HCT116 (cell line): ENCODE measurements around the gene PACS2. TPM values are rescaled to one million over a fixed set of nuclear protein-coding genes. Genes with fewer than 3 reads are reported as not detected.

Source experiments
- ATAC-seq: fragments of 200-7000 bp; cut with Tn5 transposase; 2 replicates; pipeline ENCODE4 v1.9.1; 2020; ENCODE audit warnings: mild to moderate bottlenecking, moderate library complexity
- BruUV-seq: library from RNA; stranded (reverse); fragments of 400-500 nt; replicated peaks from 2 replicates; lab custom pipeline; 2021; lab: Mats Ljungman, UMichigan
- CTCF ChIA-PET: fragments of 300-600 bp; sonication (Branson Sonifier 250); formaldehyde crosslinking; loops from one replicate; lab custom pipeline; 2021; ENCODE audit warnings: antibody characterized with exemption; lab: Charles Lee
- POLR2A ChIA-PET: fragments of 300-600, 350-600 bp; sonication (Branson Sonifier 250); formaldehyde crosslinking; loops from one replicate; lab custom pipeline; 2021; ENCODE audit warnings: antibody characterized with exemption; lab: Charles Lee
- RAD21 ChIA-PET, 2 experiments: fragments of 300-600 bp; sonication (Branson Sonifier 250); formaldehyde crosslinking; loops; one replicate each; lab custom pipeline; 2023; ENCODE audit warnings: low total read pairs in 2 of 2; ENCODE audit not compliant: uncharacterized antibody in 2 of 2, unreplicated experiment in 2 of 2, low non-redundant PET in 1 of 2; lab: Charles Lee
- DNase-seq: peaks from one replicate; pipeline ENCODE4 v3.0.0-alpha.2; 2010; ENCODE audit warnings: low read depth, low spot score
- H2AFZ ChIP-seq: fragments of 200-600 bp; shearing (Covaris generic), sonication (generic); 2 replicates; pipeline ENCODE4 v1.6.1; 2017; ENCODE audit warnings: low read depth, mixed run types, mixed read lengths, antibody characterized with exemption, low read length; ENCODE audit not compliant: poor library complexity, severe bottlenecking
- H3K27ac ChIP-seq: 2 replicates; pipeline ENCODE4 v1.5.1; 2012; ENCODE audit warnings: low read depth, low read length
- H3K27me3 ChIP-seq: fragments of 200-600 bp; sonication (generic); 2 replicates; pipeline ENCODE4 v1.6.1; 2016; ENCODE audit warnings: mixed run types, low read length, mixed read lengths; ENCODE audit not compliant: insufficient read depth
- H3K36me3 ChIP-seq, 2 experiments: fragments of 200-500 bp in 1 of 2; fragments of 200-600 bp in 1 of 2; sonication (Bioruptor generic) in 1 of 2; sonication (generic) in 1 of 2; 2 replicates each; pipeline versions ENCODE4 v1.5.1 to v1.6.1; 2014 to 2016; ENCODE audit warnings: low read length in 2 of 2, inconsistent platforms in 1 of 2, mixed read lengths in 1 of 2, mixed run types in 1 of 2; ENCODE audit not compliant: insufficient read depth in 2 of 2, control insufficient read depth in 1 of 2
- H3K4me1 ChIP-seq, 2 experiments: fragments of 200-600 bp in 1 of 2; sonication (generic) in 1 of 2; 2 replicates each; pipeline versions ENCODE4 v1.5.1 to v1.6.1; 2012 to 2017; ENCODE audit warnings: low read length in 2 of 2, inconsistent platforms in 1 of 2, mild to moderate bottlenecking in 1 of 2, mixed read lengths in 1 of 2, mixed run types in 1 of 2, moderate library complexity in 1 of 2; ENCODE audit not compliant: insufficient read depth in 2 of 2, control insufficient read depth in 1 of 2
- H3K4me2 ChIP-seq: fragments of 200-600 bp; sonication (generic); 2 replicates; pipeline ENCODE4 v1.6.1; 2017; ENCODE audit warnings: mixed run types, low read length, mixed read lengths
- H3K4me3 ChIP-seq, 2 experiments: fragments of 200-600 bp in 1 of 2; sonication (generic) in 1 of 2; replicated peaks in 1 of 2; 2 replicates each; pipeline ENCODE4 v1.5.1; 2011 to 2016; ENCODE audit warnings: low read length in 2 of 2, control low read depth in 1 of 2, low read depth in 1 of 2, mild to moderate bottlenecking in 1 of 2, mixed read lengths in 1 of 2, mixed run types in 1 of 2
- H3K79me2 ChIP-seq: fragments of 200-600 bp; sonication (generic); 2 replicates; pipeline ENCODE4 v1.6.1; 2017; ENCODE audit warnings: mild to moderate bottlenecking, mixed run types, low read length, moderate library complexity, mixed read lengths; ENCODE audit not compliant: insufficient read depth
- H3K9ac ChIP-seq: fragments of 200-600 bp; sonication (generic); 2 replicates; pipeline ENCODE4 v1.6.1; 2016; ENCODE audit warnings: low read length, mixed read lengths
- H3K9me2 ChIP-seq: fragments of 200-600 bp; sonication (generic), shearing (Covaris generic); 2 replicates; pipeline ENCODE4 v1.6.1; 2017; ENCODE audit warnings: mixed run types, mild to moderate bottlenecking, moderate library complexity; ENCODE audit not compliant: insufficient read depth
- H3K9me3 ChIP-seq, 2 experiments: fragments of 200-500 bp in 1 of 2; fragments of 200-600 bp in 1 of 2; sonication (Bioruptor generic) in 1 of 2; sonication (generic) in 1 of 2; 2 replicates each; pipeline ENCODE4 v1.6.1; 2014 to 2017; ENCODE audit warnings: low read length in 2 of 2, mixed read lengths in 2 of 2, inconsistent platforms in 1 of 2, low read depth in 1 of 2, mild to moderate bottlenecking in 1 of 2, mixed run types in 1 of 2, moderate library complexity in 1 of 2; ENCODE audit not compliant: control insufficient read depth in 1 of 2, insufficient read depth in 1 of 2
- H4K20me1 ChIP-seq: fragments of 200-600 bp; sonication (generic), shearing (Covaris generic); 2 replicates; pipeline ENCODE4 v1.6.1; 2017; ENCODE audit warnings: mixed run types, mild to moderate bottlenecking, moderate library complexity; ENCODE audit not compliant: insufficient read depth
- ATF3 ChIP-seq: IDR thresholded peaks from 2 replicates; pipeline ENCODE4 v1.6.1; 2012
- CBX3 ChIP-seq: IDR thresholded peaks from 2 replicates; pipeline ENCODE4 v1.6.1; 2012; ENCODE audit warnings: low read depth
- CEBPB ChIP-seq: IDR thresholded peaks from 2 replicates; pipeline ENCODE4 v1.6.1; 2012; ENCODE audit warnings: low read depth
- EGR1 ChIP-seq: IDR thresholded peaks from 2 replicates; pipeline ENCODE4 v1.6.1; 2012; ENCODE audit warnings: low read depth
- ELF1 ChIP-seq: IDR thresholded peaks from 2 replicates; pipeline ENCODE4 v1.6.1; 2012; ENCODE audit warnings: low read depth, borderline replicate concordance
- EZH2phosphoT487 ChIP-seq: fragments of 200-600 bp; IDR thresholded peaks from 2 replicates; pipeline ENCODE4 v1.6.1; 2018; ENCODE audit warnings: antibody characterized with exemption, borderline replicate concordance
- FOSL1 ChIP-seq: IDR thresholded peaks from 2 replicates; pipeline ENCODE4 v1.6.1; 2012; ENCODE audit warnings: low read depth
- JUND ChIP-seq: IDR thresholded peaks from 2 replicates; pipeline ENCODE4 v1.6.1; 2012
- MAX ChIP-seq: IDR thresholded peaks from 2 replicates; pipeline ENCODE4 v1.6.1; 2012
- POLR2AphosphoS5 ChIP-seq: IDR thresholded peaks from 2 replicates; pipeline ENCODE4 v1.6.1; 2011; ENCODE audit warnings: mild to moderate bottlenecking, low read depth, low read length, moderate library complexity
- RAD21 ChIP-seq: IDR thresholded peaks from 2 replicates; pipeline ENCODE4 v1.6.1; 2012; ENCODE audit warnings: low read depth, mild to moderate bottlenecking
- REST ChIP-seq: IDR thresholded peaks from 2 replicates; pipeline ENCODE4 v1.6.1; 2012; ENCODE audit warnings: low read depth
- SIN3A ChIP-seq: IDR thresholded peaks from 2 replicates; pipeline ENCODE4 v1.6.1; 2012; ENCODE audit warnings: low read depth
- SRF ChIP-seq: IDR thresholded peaks from 2 replicates; pipeline ENCODE4 v1.6.1; 2012; ENCODE audit warnings: low read depth
- TCF7L2 ChIP-seq: IDR thresholded peaks from 2 replicates; pipeline ENCODE4 v1.7.0; 2011; ENCODE audit warnings: borderline replicate concordance, inconsistent platforms; ENCODE audit not compliant: insufficient read depth, insufficient read length; ENCODE audit errors: extremely low read depth
- YY1 ChIP-seq: IDR thresholded peaks from 2 replicates; pipeline ENCODE4 v1.6.1; 2011; ENCODE audit warnings: low read length, low read depth, moderate library complexity, mild to moderate bottlenecking; ENCODE audit not compliant: insufficient replicate concordance; ENCODE audit errors: extremely low read depth
- ZBTB33 ChIP-seq: IDR thresholded peaks from 2 replicates; pipeline ENCODE4 v1.6.1; 2011; ENCODE audit warnings: mild to moderate bottlenecking, low read length, moderate library complexity; ENCODE audit not compliant: insufficient replicate concordance; ENCODE audit errors: extremely low read depth
- ZFX ChIP-seq: fragments of 450-650 bp; IDR thresholded peaks from 2 replicates; pipeline ENCODE4 v1.6.1; 2017
- ZNF274 ChIP-seq: fragments of 200-500 bp; sonication (Bioruptor generic); IDR thresholded peaks from 2 replicates; pipeline ENCODE4 v1.6.1; 2014; ENCODE audit warnings: mild to moderate bottlenecking, low read depth, low read length, inconsistent platforms
- intact Hi-C: fragments of 100-400 bp; cut with micrococcal nuclease; formaldehyde crosslinking; loops from 2 replicates; pipeline ENCODE4 v1.10.0; 2022
- total RNA-seq: library from RNA; stranded (reverse); gene quantifications from one replicate; pipeline ENCODE4 v1.2.1, GENCODE V29; 2021; ENCODE audit not compliant: unreplicated experiment

The PACS2 gene
- total RNA-seq, 1 experiment from 2014 or later: 75.5 TPM

- no peak overlapping the region for H3K9ac ChIP-seq
- CTCF ChIA-PET: no interaction called here
- H3K9me3 ChIP-seq: no peaks in the 10 kb centered on the region
- no peak overlapping the region for H3K27ac ChIP-seq
- H2AFZ ChIP-seq: no peak overlapping the region
- no peaks in the 10 kb centered on the region for H3K9me2 ChIP-seq
- no peaks in the 10 kb centered on the region for H3K27me3 ChIP-seq
- intact Hi-C loops: no loop called here
- no peak for TF ChIP-seq ZBTB33
- TF ChIP-seq ELF1: no peak
- TF ChIP-seq FOSL1: no peak
- no peak for TF ChIP-seq JUND
- no peak for TF ChIP-seq CBX3
- TF ChIP-seq SRF: no peak
- TF ChIP-seq POLR2AphosphoS5: no peak
- no peak for TF ChIP-seq EZH2phosphoT487
- TF ChIP-seq ZFX: no peak
- TF ChIP-seq EGR1: no peak
- TF ChIP-seq REST: no peak
- no peak for TF ChIP-seq CEBPB
- TF ChIP-seq YY1: no peak
- no peak for TF ChIP-seq MAX
- TF ChIP-seq ZNF274: no peak
- TF ChIP-seq TCF7L2: no peak
- no peak for TF ChIP-seq SIN3A
- TF ChIP-seq ATF3: no peak
- TF ChIP-seq RAD21: no peak
- RAD21 ChIA-PET: no interaction called here
- no peak overlapping the region for H3K4me2 ChIP-seq
- peaks cover 61% of the 10 kb centered on the region for H3K79me2 ChIP-seq
- H3K36me3 ChIP-seq: peaks cover 0 to under 1% of the 10 kb centered on the region in 2 experiments; a peak in 1 of 4 replicates
- BruUV-seq: no TSS peak
- ATAC-seq (no peak), DNase-seq (no peak)
- H4K20me1 ChIP-seq: no peaks in the 10 kb centered on the region
- H3K4me3 ChIP-seq: no peak overlapping the region
- no peaks in the 10 kb centered on the region for H3K4me1 ChIP-seq
- POLR2A ChIA-PET: no interaction called here
Measured at GRCh38 chr14:105280525-105280924, 34.0 kb upstream of the PACS2 start.
